Neural cell (in vitro differentiated cells): ENCODE measurements around the gene RANGRF.

ENCODE experiments used
- EP300 ChIP-seq: fragments of 450-650 bp; conservative IDR thresholded peaks from 2 replicates; pipeline ENCODE4 v1.6.1; 2014; ENCODE audit warnings: antibody characterized with exemption, mild to moderate bottlenecking, moderate library complexity; ENCODE audit not compliant: poor library complexity, severe bottlenecking
- EZH2 ChIP-seq: fragments of 200-600, 300-800 bp; shearing (Covaris generic), sonication (generic); IDR thresholded peaks from 2 replicates; pipeline ENCODE4 v1.6.1; 2014; ENCODE audit warnings: antibody characterized with exemption, low read length, borderline replicate concordance, mild to moderate bottlenecking; ENCODE audit not compliant: insufficient read depth, poor library complexity, severe bottlenecking
- MXI1 ChIP-seq: fragments of 450-650 bp; conservative IDR thresholded peaks from 2 replicates; pipeline ENCODE4 v1.6.1; 2014; ENCODE audit warnings: antibody characterized with exemption, mild to moderate bottlenecking; ENCODE audit not compliant: poor library complexity, severe bottlenecking
- POLR2AphosphoS5 ChIP-seq: IDR thresholded peaks from 2 replicates; pipeline ENCODE4 v1.6.1; 2012
- RAD21 ChIP-seq: fragments of 450-650 bp; conservative IDR thresholded peaks from 2 replicates; pipeline ENCODE4 v1.6.1; 2014; ENCODE audit warnings: antibody characterized with exemption, mild to moderate bottlenecking, moderate library complexity
- SMC3 ChIP-seq: fragments of 450-650 bp; conservative IDR thresholded peaks from 2 replicates; pipeline ENCODE4 v1.6.1; 2014; ENCODE audit warnings: antibody characterized with exemption, mild to moderate bottlenecking, moderate library complexity; ENCODE audit not compliant: poor library complexity
- TAF1 ChIP-seq: IDR thresholded peaks from 2 replicates; pipeline ENCODE4 v1.6.1; 2012; ENCODE audit warnings: low read depth
- TF ChIP-seq, protein P1 (sequence below): fragments of 450-650 bp; IDR thresholded peaks from 2 replicates; pipeline ENCODE4 v1.5.1; 2014; ENCODE audit warnings: antibody characterized with exemption, mild to moderate bottlenecking, moderate library complexity; ENCODE audit not compliant: poor library complexity, severe bottlenecking
- TF ChIP-seq, protein P2 (sequence below): IDR thresholded peaks from 2 replicates; pipeline ENCODE4 v1.6.1; 2012; ENCODE audit warnings: borderline replicate concordance

DNA sequence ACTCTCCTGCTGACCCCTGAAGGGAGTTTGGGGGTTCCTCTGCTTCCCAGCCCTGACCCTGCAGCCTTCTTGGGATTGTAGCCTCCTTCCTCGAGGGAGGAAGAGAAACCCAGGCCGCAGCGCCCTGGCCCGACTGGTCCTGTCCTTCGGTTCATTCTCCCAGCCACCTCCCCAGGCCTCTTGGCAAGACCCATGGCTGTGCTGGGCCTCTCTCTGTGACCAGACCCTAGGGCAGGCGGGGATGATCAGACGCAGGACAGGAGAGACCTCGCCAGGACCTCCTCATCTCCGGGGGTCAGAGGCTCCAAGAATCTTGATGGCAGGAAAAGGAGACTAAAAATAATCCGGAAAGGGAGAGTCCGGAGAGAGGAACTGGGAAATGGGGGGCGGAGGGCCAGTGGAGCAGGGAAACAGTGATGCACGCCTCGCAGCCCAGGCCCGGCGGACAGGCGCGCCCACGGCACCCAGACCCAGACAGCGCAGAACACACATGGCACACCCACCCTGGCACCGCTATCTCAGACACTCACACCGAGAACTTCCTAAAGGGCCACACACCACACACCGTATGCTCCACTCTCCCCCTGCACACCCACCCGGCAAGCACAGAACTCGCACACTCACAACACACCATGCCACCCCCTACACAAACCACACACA is 22.8 kb downstream of the RANGRF start:
- TF ChIP-seq EZH2 = no peak
- TF ChIP-seq, protein P1, sequence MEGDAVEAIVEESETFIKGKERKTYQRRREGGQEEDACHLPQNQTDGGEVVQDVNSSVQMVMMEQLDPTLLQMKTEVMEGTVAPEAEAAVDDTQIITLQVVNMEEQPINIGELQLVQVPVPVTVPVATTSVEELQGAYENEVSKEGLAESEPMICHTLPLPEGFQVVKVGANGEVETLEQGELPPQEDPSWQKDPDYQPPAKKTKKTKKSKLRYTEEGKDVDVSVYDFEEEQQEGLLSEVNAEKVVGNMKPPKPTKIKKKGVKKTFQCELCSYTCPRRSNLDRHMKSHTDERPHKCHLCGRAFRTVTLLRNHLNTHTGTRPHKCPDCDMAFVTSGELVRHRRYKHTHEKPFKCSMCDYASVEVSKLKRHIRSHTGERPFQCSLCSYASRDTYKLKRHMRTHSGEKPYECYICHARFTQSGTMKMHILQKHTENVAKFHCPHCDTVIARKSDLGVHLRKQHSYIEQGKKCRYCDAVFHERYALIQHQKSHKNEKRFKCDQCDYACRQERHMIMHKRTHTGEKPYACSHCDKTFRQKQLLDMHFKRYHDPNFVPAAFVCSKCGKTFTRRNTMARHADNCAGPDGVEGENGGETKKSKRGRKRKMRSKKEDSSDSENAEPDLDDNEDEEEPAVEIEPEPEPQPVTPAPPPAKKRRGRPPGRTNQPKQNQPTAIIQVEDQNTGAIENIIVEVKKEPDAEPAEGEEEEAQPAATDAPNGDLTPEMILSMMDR = no peak
- TF ChIP-seq POLR2AphosphoS5 = no peak
- TF ChIP-seq MXI1 = no peak
- no peak for TF ChIP-seq EP300
- TF ChIP-seq, protein P2, sequence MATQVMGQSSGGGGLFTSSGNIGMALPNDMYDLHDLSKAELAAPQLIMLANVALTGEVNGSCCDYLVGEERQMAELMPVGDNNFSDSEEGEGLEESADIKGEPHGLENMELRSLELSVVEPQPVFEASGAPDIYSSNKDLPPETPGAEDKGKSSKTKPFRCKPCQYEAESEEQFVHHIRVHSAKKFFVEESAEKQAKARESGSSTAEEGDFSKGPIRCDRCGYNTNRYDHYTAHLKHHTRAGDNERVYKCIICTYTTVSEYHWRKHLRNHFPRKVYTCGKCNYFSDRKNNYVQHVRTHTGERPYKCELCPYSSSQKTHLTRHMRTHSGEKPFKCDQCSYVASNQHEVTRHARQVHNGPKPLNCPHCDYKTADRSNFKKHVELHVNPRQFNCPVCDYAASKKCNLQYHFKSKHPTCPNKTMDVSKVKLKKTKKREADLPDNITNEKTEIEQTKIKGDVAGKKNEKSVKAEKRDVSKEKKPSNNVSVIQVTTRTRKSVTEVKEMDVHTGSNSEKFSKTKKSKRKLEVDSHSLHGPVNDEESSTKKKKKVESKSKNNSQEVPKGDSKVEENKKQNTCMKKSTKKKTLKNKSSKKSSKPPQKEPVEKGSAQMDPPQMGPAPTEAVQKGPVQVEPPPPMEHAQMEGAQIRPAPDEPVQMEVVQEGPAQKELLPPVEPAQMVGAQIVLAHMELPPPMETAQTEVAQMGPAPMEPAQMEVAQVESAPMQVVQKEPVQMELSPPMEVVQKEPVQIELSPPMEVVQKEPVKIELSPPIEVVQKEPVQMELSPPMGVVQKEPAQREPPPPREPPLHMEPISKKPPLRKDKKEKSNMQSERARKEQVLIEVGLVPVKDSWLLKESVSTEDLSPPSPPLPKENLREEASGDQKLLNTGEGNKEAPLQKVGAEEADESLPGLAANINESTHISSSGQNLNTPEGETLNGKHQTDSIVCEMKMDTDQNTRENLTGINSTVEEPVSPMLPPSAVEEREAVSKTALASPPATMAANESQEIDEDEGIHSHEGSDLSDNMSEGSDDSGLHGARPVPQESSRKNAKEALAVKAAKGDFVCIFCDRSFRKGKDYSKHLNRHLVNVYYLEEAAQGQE = no peak
- no peak for TF ChIP-seq RAD21
- no peak for TF ChIP-seq SMC3
- TF ChIP-seq TAF1 = no peak
